DOHH2 (cell line): ENCODE data around the gene OR4N5.

Experiments used
- CTCF ChIP-seq: fragments of 200-600 bp; sonication (generic); IDR thresholded peaks from one replicate; pipeline ENCODE4 v1.5.1; 2014; ENCODE audit warnings: antibody characterized with exemption, mild to moderate bottlenecking, low read depth, low read length; ENCODE audit not compliant: poor library complexity, severe bottlenecking
- EZH2phosphoT487 ChIP-seq: fragments of 200-600 bp; sonication (generic); IDR thresholded peaks from 2 replicates; pipeline ENCODE4 v1.6.1; 2017; ENCODE audit warnings: borderline replicate concordance, mild to moderate bottlenecking, antibody characterized with exemption, low read length, moderate library complexity, mixed read lengths

- no peak for TF ChIP-seq CTCF
- TF ChIP-seq EZH2phosphoT487, result no peak
Measured at GRCh38 chr14:20144820-20145219, 6.2 kb downstream of the OR4N5 start.
